PFSK-1 (cell line): Measurements from ENCODE around the gene RASL10B.

Experiments used
- FOXP2 ChIP-seq: optimal IDR thresholded peaks from 2 replicates; pipeline ENCODE3; 2011; ENCODE audit warnings: borderline replicate concordance, control low read depth, inconsistent platforms; ENCODE audit not compliant: insufficient read depth; ENCODE audit errors: extremely low read length, extremely low read depth
- POLR2AphosphoS5 ChIP-seq: IDR thresholded peaks from 2 replicates; pipeline ENCODE4 v1.6.1; 2012; ENCODE audit warnings: low read depth, mild to moderate bottlenecking, control low read depth, low read length, moderate library complexity
- REST ChIP-seq, 2 experiments: IDR thresholded peaks; 2 replicates each; pipeline versions ENCODE4 v1.6.1 to v1.8.0; 2011 to 2012; ENCODE audit warnings: low read depth in 2 of 2, low read length in 2 of 2, control low read depth in 1 of 2, inconsistent platforms in 1 of 2, mild to moderate bottlenecking in 1 of 2, moderate library complexity in 1 of 2; ENCODE audit not compliant: insufficient read depth in 1 of 2
- SIN3A ChIP-seq: IDR thresholded peaks from 2 replicates; pipeline ENCODE4 v1.6.1; 2012; ENCODE audit warnings: mild to moderate bottlenecking, low read length, moderate library complexity, borderline replicate concordance; ENCODE audit not compliant: insufficient read depth
- TAF1 ChIP-seq: IDR thresholded peaks from 2 replicates; pipeline ENCODE4 v1.6.1; 2012; ENCODE audit warnings: low read length, control low read depth, borderline replicate concordance; ENCODE audit not compliant: insufficient read depth

The RASL10B gene

GRCh38 chr17:35748341-35748841 lies 17.0 kb downstream of the RASL10B start:
- TF ChIP-seq FOXP2 (no peak), TAF1 (no peak), REST (IDR thresholded peaks at IDR 0.05; ENCODE audit: insufficient read depth in 1 of 2, low read depth in 2 of 2, low read length in 2 of 2) (no peak), POLR2AphosphoS5 (no peak), SIN3A (no peak)

DNA sequence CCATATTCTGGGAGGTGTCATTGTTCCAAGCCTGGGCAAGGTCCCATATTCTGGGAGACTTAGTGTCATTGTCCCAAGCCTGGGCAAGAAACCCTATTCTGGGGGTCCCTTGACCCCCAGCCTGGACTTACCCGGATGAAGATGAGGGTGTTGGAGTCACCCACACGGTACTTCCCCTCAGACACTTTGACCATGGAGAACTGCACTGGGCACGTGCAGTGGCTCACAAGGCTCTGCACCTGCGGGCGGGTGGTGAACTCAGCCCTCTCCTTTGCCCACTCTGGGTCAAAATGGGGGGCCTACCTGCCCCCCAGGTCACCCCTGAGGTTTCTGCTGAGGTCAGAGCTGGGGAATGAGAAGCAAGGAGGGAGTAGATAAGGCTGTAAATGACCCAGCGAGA lies 17.5 kb downstream of the RASL10B start:
- TF ChIP-seq SIN3A (no peak), POLR2AphosphoS5 (no peak), TAF1 (no peak), FOXP2 (no peak), REST (IDR thresholded peaks at IDR 0.05; ENCODE audit: insufficient read depth in 1 of 2, low read depth in 2 of 2, low read length in 2 of 2) (no peak)

GRCh38 chr17:35749560-35750412 lies 18.3 kb downstream of the RASL10B start:
- TF ChIP-seq REST (IDR thresholded peaks at IDR 0.05; ENCODE audit: insufficient read depth in 1 of 2, low read depth in 2 of 2, low read length in 2 of 2) (no peak), FOXP2 (no peak), SIN3A (no peak), POLR2AphosphoS5 (no peak), TAF1 (no peak)

GRCh38 chr17:35750526-35751395 lies 19.3 kb downstream of the RASL10B start:
- TF ChIP-seq POLR2AphosphoS5: no peak
- TF ChIP-seq TAF1: no peak
- no peak for TF ChIP-seq FOXP2
- no peak for TF ChIP-seq REST (IDR thresholded peaks at IDR 0.05; ENCODE audit: insufficient read depth in 1 of 2, low read depth in 2 of 2, low read length in 2 of 2)
- TF ChIP-seq SIN3A: no peak
